Measurements from ENCODE around the gene CD86. TPM values are rescaled to one million over a fixed set of nuclear protein-coding genes. Genes with fewer than 3 reads are reported as not detected.

CD86 gene
- total and polyA plus RNA-seq, 2 of the 8 experiments (the other 6 are each of a cell fraction or from before 2014, with no cell fraction given), result 0.12 to 0.30 TPM

DNA sequence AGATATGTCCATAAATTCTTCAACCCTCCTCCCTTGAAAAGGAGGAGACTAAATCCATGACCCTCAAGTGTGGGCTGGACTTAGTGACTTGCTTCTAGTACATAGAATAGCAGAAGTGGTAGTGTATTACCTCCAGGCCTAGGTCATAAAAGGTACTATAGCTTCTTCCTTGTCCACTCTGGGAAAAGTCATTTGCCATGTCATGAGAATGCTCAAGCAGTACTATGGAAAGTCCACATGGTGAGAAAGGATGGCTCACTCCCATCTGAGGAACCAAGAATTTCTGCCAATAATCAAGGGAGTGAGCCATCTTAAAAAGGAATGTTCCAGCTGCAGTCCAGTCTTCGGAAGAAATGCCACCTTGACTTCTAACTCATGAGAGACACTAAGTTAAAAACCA, 22.6 kb upstream of the CD86 start:
- POLR2A ChIA-PET (ENCODE audit: partially characterized antibody), result no interaction called here
- H4K91ac ChIP-seq (replicated peaks; ENCODE audit: insufficient read length, low read length), result no peak overlapping the region
- H2BK12ac ChIP-seq (ENCODE audit: low read depth, low read length), result no peak overlapping the region
- H3K27me3 ChIP-seq (replicated peaks in 1 of 4; ENCODE audit: control insufficient read depth in 3 of 4, extremely low read depth in 1 of 4, insufficient read depth in 3 of 4, low read length in 3 of 4), result no peaks in the 10 kb centered on the region
- no peak for DNase-seq (ENCODE audit: low read depth in 1 of 2, low spot score in 2 of 2)
- peaks cover 10 to 17% of the 10 kb centered on the region in 2 experiments for H3K9me3 ChIP-seq (ENCODE audit: insufficient read depth in 2 of 2, low read depth in 1 of 2, low read length in 1 of 2)
- no peak overlapping the region for H3K4ac ChIP-seq (replicated peaks; ENCODE audit: insufficient read length, low read depth, low read length)
- H3K36me3 ChIP-seq (ENCODE audit: control insufficient read depth in 2 of 4, insufficient read depth in 4 of 4, low read length in 3 of 4), result no peaks in the 10 kb centered on the region
- no peak overlapping the region for H4K5ac ChIP-seq (ENCODE audit: insufficient read length, low read depth, low read length)
- 89% methylated on average over 1 of the region's 1 CpG; no CpG with 5 or more reads in 1 of the 2 experiments for WGBS, 2 experiments (ENCODE audit: extremely low coverage in 1 of 2, insufficient coverage in 1 of 2, insufficient read length in 1 of 2, insufficient replicate concordance in 2 of 2, low coverage in 1 of 2, low lambda C conversion rate in 2 of 2, missing lambda C conversion rate in 1 of 2)
- no peaks in the 10 kb centered on the region for H3K79me2 ChIP-seq (ENCODE audit: control insufficient read depth in 1 of 2, insufficient read depth in 2 of 2, low read length in 2 of 2)
- H3K14ac ChIP-seq (ENCODE audit: insufficient read length), result no peak overlapping the region
- no peaks in the 10 kb centered on the region for H3K4me1 ChIP-seq (replicated peaks in 1 of 4; ENCODE audit: control insufficient read depth in 3 of 4, insufficient read depth in 4 of 4, low read length in 3 of 4)
- FAIRE-seq, result no peak
- no peak overlapping the region for H3K18ac ChIP-seq (ENCODE audit: extremely low read depth, low read length)
- no peak overlapping the region for H3K23ac ChIP-seq (ENCODE audit: insufficient read length)
- H3K79me1 ChIP-seq (ENCODE audit: low read depth, low read length), result no peaks in the 10 kb centered on the region
- no peak overlapping the region for H3K56ac ChIP-seq (replicated peaks; ENCODE audit: insufficient read length, low read depth, low read length)
- H3K9ac ChIP-seq (replicated peaks in 1 of 4; ENCODE audit: extremely low read depth in 1 of 4, low read depth in 3 of 4, low read length in 3 of 4), result no peak overlapping the region
- no peak overlapping the region for H2BK20ac ChIP-seq (ENCODE audit: low read length)
- H4K8ac ChIP-seq (ENCODE audit: extremely low read depth, insufficient read depth, low read length), result no peak overlapping the region
- H3K23me2 ChIP-seq (ENCODE audit: low read depth, low read length), result no peaks in the 10 kb centered on the region
- H3K4me3 ChIP-seq (ENCODE audit: extremely low read depth in 1 of 4, insufficient read depth in 2 of 4, low read depth in 3 of 4, low read length in 4 of 4), result no peak overlapping the region
- H2AFZ ChIP-seq (ENCODE audit: low read length), result no peak overlapping the region
- no peak overlapping the region for H3K4me2 ChIP-seq (ENCODE audit: insufficient read depth in 1 of 2, low read depth in 2 of 2, low read length in 2 of 2)
- CTCF ChIA-PET (ENCODE audit: partially characterized antibody), result no interaction called here
- H2AK5ac ChIP-seq (ENCODE audit: low read depth, low read length), result no peak overlapping the region
- no peaks in the 10 kb centered on the region for H4K20me1 ChIP-seq (replicated peaks in 1 of 2; ENCODE audit: control insufficient read depth in 1 of 2, insufficient read depth in 2 of 2, low read length in 2 of 2)
- H3K27ac ChIP-seq (ENCODE audit: low read depth, low read length), result no peak overlapping the region
- H2BK120ac ChIP-seq (replicated peaks; ENCODE audit: low read depth, low read length), result no peak overlapping the region
- H2BK5ac ChIP-seq (ENCODE audit: low read depth, low read length), result no peak overlapping the region
- H2BK15ac ChIP-seq (ENCODE audit: low read length), result no peak overlapping the region
- no peak for TF ChIP-seq TEAD4 (IDR thresholded peaks at IDR 0.05; ENCODE audit: low read depth, low read length)
- TF ChIP-seq, protein P1, sequence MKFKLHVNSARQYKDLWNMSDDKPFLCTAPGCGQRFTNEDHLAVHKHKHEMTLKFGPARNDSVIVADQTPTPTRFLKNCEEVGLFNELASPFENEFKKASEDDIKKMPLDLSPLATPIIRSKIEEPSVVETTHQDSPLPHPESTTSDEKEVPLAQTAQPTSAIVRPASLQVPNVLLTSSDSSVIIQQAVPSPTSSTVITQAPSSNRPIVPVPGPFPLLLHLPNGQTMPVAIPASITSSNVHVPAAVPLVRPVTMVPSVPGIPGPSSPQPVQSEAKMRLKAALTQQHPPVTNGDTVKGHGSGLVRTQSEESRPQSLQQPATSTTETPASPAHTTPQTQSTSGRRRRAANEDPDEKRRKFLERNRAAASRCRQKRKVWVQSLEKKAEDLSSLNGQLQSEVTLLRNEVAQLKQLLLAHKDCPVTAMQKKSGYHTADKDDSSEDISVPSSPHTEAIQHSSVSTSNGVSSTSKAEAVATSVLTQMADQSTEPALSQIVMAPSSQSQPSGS (IDR thresholded peaks at IDR 0.05; ENCODE audit: low read length), result no peak
